IMR-90 (cell line): ENCODE data around the gene TXNDC8. TPM values are rescaled to one million over a fixed set of nuclear protein-coding genes. Genes with fewer than 3 reads are reported as not detected.

Experiments used
- ATAC-seq: fragments of 200-7000 bp; cut with Tn5 transposase; 2 replicates; pipeline ENCODE4 v1.9.1; 2020; ENCODE audit warnings: low read depth, mild to moderate bottlenecking, moderate library complexity
- BruUV-seq: library from RNA; stranded (reverse); fragments of 400-500 nt; replicated peaks from 2 replicates; lab custom pipeline; 2021; lab: Mats Ljungman, UMichigan
- CTCF ChIA-PET: fragments of 300-600 bp; formaldehyde crosslinking; extraction: SDS; loops from one replicate; lab custom pipeline; 2021; ENCODE audit warnings: antibody characterized with exemption; lab: Yijun Ruan, JAX
- POLR2A ChIA-PET: fragments of 300-600 bp; sonication (Branson Sonifier 250); formaldehyde crosslinking; loops from one replicate; lab custom pipeline; 2022; ENCODE audit warnings: antibody characterized with exemption; ENCODE audit not compliant: unreplicated experiment; lab: Charles Lee
- DNase-seq: peaks from one replicate; pipeline ENCODE4 v3.0.0; 2013
- H2AFZ ChIP-seq: replicated peaks from 2 replicates; pipeline ENCODE3; 2013; ENCODE audit warnings: low read length, mild to moderate bottlenecking; ENCODE audit not compliant: poor library complexity
- H2AK5ac ChIP-seq: 2 replicates; pipeline ENCODE4 v1.6.1; 2013; ENCODE audit warnings: low read depth, low read length, inconsistent platforms
- H2AK9ac ChIP-seq: replicated peaks from 2 replicates; pipeline ENCODE3; 2013; ENCODE audit warnings: mild to moderate bottlenecking, low read depth, low read length, moderate library complexity; ENCODE audit not compliant: poor library complexity
- H2BK120ac ChIP-seq: 2 replicates; pipeline ENCODE4 v1.6.1; 2013; ENCODE audit warnings: low read depth, low read length, inconsistent platforms
- H2BK15ac ChIP-seq: 3 replicates; pipeline ENCODE4 v1.6.1; 2013; ENCODE audit warnings: low read depth, low read length, inconsistent platforms
- H2BK20ac ChIP-seq: 2 replicates; pipeline ENCODE4 v1.6.1; 2013; ENCODE audit warnings: low read depth, mild to moderate bottlenecking, inconsistent platforms, low read length, moderate library complexity
- H2BK5ac ChIP-seq: 2 replicates; pipeline ENCODE4 v1.6.1; 2013; ENCODE audit warnings: mild to moderate bottlenecking, low read depth, low read length, inconsistent platforms; ENCODE audit not compliant: poor library complexity, severe bottlenecking
- H3K14ac ChIP-seq: replicated peaks from 2 replicates; pipeline ENCODE4 v1.6.1; 2013; ENCODE audit warnings: low read depth, low read length, inconsistent platforms
- H3K18ac ChIP-seq: 2 replicates; pipeline ENCODE4 v1.6.1; 2013; ENCODE audit warnings: low read depth, low read length, control low read depth
- H3K23ac ChIP-seq: 2 replicates; pipeline ENCODE4 v1.6.1; 2013; ENCODE audit warnings: low read depth, low read length, inconsistent platforms
- H3K27ac ChIP-seq: 2 replicates; pipeline ENCODE4 v1.5.1; 2013; ENCODE audit warnings: mild to moderate bottlenecking, control low read depth, low read length; ENCODE audit not compliant: insufficient read depth
- H3K27me3 ChIP-seq: 2 replicates; pipeline ENCODE4 v1.6.1; 2013; ENCODE audit warnings: low read length; ENCODE audit not compliant: control insufficient read depth, insufficient read depth
- H3K36me3 ChIP-seq: 2 replicates; pipeline ENCODE4 v1.6.1; 2013; ENCODE audit warnings: low read length, mixed read lengths; ENCODE audit not compliant: control insufficient read depth, insufficient read depth
- H3K4ac ChIP-seq: 2 replicates; pipeline ENCODE4 v1.6.1; 2013; ENCODE audit warnings: low read depth, low read length, inconsistent platforms
- H3K4me1 ChIP-seq: 2 replicates; pipeline ENCODE4 v1.6.1; 2013; ENCODE audit warnings: low read length, mixed read lengths; ENCODE audit not compliant: control insufficient read depth, insufficient read depth
- H3K4me2 ChIP-seq: 2 replicates; pipeline ENCODE4 v1.6.1; 2013; ENCODE audit warnings: low read depth, mild to moderate bottlenecking, control low read depth, low read length, moderate library complexity
- H3K4me3 ChIP-seq: 2 replicates; pipeline ENCODE4 v1.5.1; 2013; ENCODE audit warnings: low read depth, mild to moderate bottlenecking, control low read depth, low read length, moderate library complexity; ENCODE audit not compliant: insufficient read depth
- H3K56ac ChIP-seq: 2 replicates; pipeline ENCODE4 v1.6.1; 2013; ENCODE audit warnings: low read length, inconsistent platforms; ENCODE audit not compliant: insufficient read depth; ENCODE audit errors: extremely low read depth
- H3K79me1 ChIP-seq, 2 experiments: 2 replicates each; pipeline ENCODE4 v1.6.1; 2013; ENCODE audit warnings: low read length in 2 of 2, inconsistent platforms in 1 of 2, low read depth in 1 of 2
- H3K9ac ChIP-seq: 2 replicates; pipeline ENCODE4 v1.6.1; 2013; ENCODE audit warnings: low read depth, low read length, control low read depth
- H3K9me1 ChIP-seq: 2 replicates; pipeline ENCODE4 v1.6.1; 2013; ENCODE audit warnings: low read length, inconsistent platforms; ENCODE audit not compliant: insufficient read depth
- H3K9me3 ChIP-seq: 2 replicates; pipeline ENCODE4 v1.6.1; 2013; ENCODE audit warnings: low read length; ENCODE audit not compliant: control insufficient read depth, insufficient read depth
- H4K20me1 ChIP-seq: 2 replicates; pipeline ENCODE4 v1.6.1; 2013; ENCODE audit warnings: low read length, inconsistent platforms; ENCODE audit not compliant: insufficient read depth
- H4K5ac ChIP-seq: 2 replicates; pipeline ENCODE4 v1.6.1; 2013; ENCODE audit warnings: mild to moderate bottlenecking, low read depth, low read length, control low read depth
- H4K8ac ChIP-seq, 2 experiments: 2 replicates each; pipeline ENCODE4 v1.6.1; 2013; ENCODE audit warnings: low read depth in 2 of 2, low read length in 2 of 2, control low read depth in 1 of 2, inconsistent platforms in 1 of 2
- H4K91ac ChIP-seq: 2 replicates; pipeline ENCODE4 v1.6.1; 2013; ENCODE audit warnings: low read depth, low read length, inconsistent platforms; ENCODE audit not compliant: insufficient read depth
- BHLHE40 ChIP-seq: fragments of 150-350 bp; IDR thresholded peaks from 2 replicates; pipeline ENCODE4 v1.6.1; 2016; ENCODE audit warnings: mild to moderate bottlenecking, low read depth, low read length
- CEBPB ChIP-seq: IDR thresholded peaks from 2 replicates; pipeline ENCODE4 v1.6.1; 2012; ENCODE audit warnings: low read depth, low read length, improper control_type of control experiment
- CHD1 ChIP-seq: IDR thresholded peaks from 2 replicates; pipeline ENCODE4 v1.6.1; 2012; ENCODE audit warnings: low read depth, low read length, improper control_type of control experiment
- FOS ChIP-seq: fragments of 150-350 bp; IDR thresholded peaks from 2 replicates; pipeline ENCODE4 v1.6.1; 2016; ENCODE audit warnings: low read depth, low read length
- MAZ ChIP-seq: IDR thresholded peaks from 2 replicates; pipeline ENCODE4 v1.6.1; 2012; ENCODE audit warnings: low read depth, mild to moderate bottlenecking, low read length, improper control_type of control experiment, moderate library complexity, borderline replicate concordance
- MXI1 ChIP-seq: IDR thresholded peaks from 2 replicates; pipeline ENCODE4 v1.6.1; 2012; ENCODE audit warnings: low read depth, mild to moderate bottlenecking, low read length, moderate library complexity, borderline replicate concordance
- NFE2L2 ChIP-seq: fragments of 150-350 bp; IDR thresholded peaks from 2 replicates; pipeline ENCODE4 v1.6.1; 2016; ENCODE audit warnings: low read depth, mild to moderate bottlenecking, low read length
- POLR2A ChIP-seq: IDR thresholded peaks from 2 replicates; pipeline ENCODE4 v1.6.1; 2012; ENCODE audit warnings: mild to moderate bottlenecking, low read depth, low read length
- RAD21 ChIP-seq: IDR thresholded peaks from 2 replicates; pipeline ENCODE4 v1.6.1; 2012; ENCODE audit warnings: low read length, improper control_type of control experiment
- RFX5 ChIP-seq: IDR thresholded peaks from 2 replicates; pipeline ENCODE4 v1.8.0; 2012; ENCODE audit warnings: low read depth, mild to moderate bottlenecking, low read length, moderate library complexity
- SMC3 ChIP-seq: fragments of 150-350 bp; IDR thresholded peaks from 2 replicates; pipeline ENCODE4 v1.6.1; 2016; ENCODE audit warnings: low read depth, mild to moderate bottlenecking, antibody characterized with exemption, low read length, moderate library complexity
- WGBS, 2 experiments: methylation state at CpG; one replicate each; pipeline versions ENCODE4 v1.1.5 to v1.1.7; 2013; ENCODE audit warnings: missing lambda C conversion rate in 2 of 2; ENCODE audit not compliant: insufficient read length in 1 of 2; ENCODE audit errors: extremely low coverage in 2 of 2; 5-methylcytosine and 5-hydroxymethylcytosine counted together
- dilution Hi-C: fragments of 300-500 bp; cut with HindIII; formaldehyde crosslinking; loops from one replicate; pipeline ENCODE4 v1.14.3; 2018; ENCODE audit warnings: low sequenced_read_pairs; ENCODE audit not compliant: unreplicated experiment
- in situ Hi-C: fragments of 300-500 bp; cut with MboI; formaldehyde crosslinking; loops from 3 replicates; pipeline ENCODE4 v1.14.3; 2019; ENCODE audit warnings: low sequenced_read_pairs, inconsistent platforms, mixed read lengths
- intact Hi-C: fragments of 100-400 bp; cut with micrococcal nuclease; formaldehyde crosslinking; loops from 2 replicates; pipeline ENCODE4 v1.10.0; 2022
- polyA plus RNA-seq, 3 experiments: library from polyadenylated mRNA; depleted of rRNA; stranded (reverse); fragments of >200 nt; gene quantifications; 2 replicates each; pipeline ENCODE4 v1.2.3, GENCODE V29; 2012; ENCODE audit warnings: low replicate concordance in 1 of 3
- total RNA-seq: library from RNA; depleted of rRNA; stranded (reverse); fragments of >200 nt; gene quantifications from 2 replicates; pipeline ENCODE4 v1.2.3, GENCODE V29; 2012
- TF ChIP-seq, protein P1 (sequence below): fragments of 150-350 bp; IDR thresholded peaks from 2 replicates; pipeline ENCODE4 v1.6.1; 2017; ENCODE audit warnings: mild to moderate bottlenecking, antibody characterized with exemption, low read length, low read depth
- TF ChIP-seq, protein P2 (sequence below): fragments of 150-350 bp; IDR thresholded peaks from 2 replicates; pipeline ENCODE4 v1.6.1; 2016; ENCODE audit warnings: low read depth, mild to moderate bottlenecking, low read length, moderate library complexity, borderline replicate concordance

The TXNDC8 gene
- total and polyA plus RNA-seq, 2 of the 4 experiments (the other 2 are of a cell fraction): not detected

DNA sequence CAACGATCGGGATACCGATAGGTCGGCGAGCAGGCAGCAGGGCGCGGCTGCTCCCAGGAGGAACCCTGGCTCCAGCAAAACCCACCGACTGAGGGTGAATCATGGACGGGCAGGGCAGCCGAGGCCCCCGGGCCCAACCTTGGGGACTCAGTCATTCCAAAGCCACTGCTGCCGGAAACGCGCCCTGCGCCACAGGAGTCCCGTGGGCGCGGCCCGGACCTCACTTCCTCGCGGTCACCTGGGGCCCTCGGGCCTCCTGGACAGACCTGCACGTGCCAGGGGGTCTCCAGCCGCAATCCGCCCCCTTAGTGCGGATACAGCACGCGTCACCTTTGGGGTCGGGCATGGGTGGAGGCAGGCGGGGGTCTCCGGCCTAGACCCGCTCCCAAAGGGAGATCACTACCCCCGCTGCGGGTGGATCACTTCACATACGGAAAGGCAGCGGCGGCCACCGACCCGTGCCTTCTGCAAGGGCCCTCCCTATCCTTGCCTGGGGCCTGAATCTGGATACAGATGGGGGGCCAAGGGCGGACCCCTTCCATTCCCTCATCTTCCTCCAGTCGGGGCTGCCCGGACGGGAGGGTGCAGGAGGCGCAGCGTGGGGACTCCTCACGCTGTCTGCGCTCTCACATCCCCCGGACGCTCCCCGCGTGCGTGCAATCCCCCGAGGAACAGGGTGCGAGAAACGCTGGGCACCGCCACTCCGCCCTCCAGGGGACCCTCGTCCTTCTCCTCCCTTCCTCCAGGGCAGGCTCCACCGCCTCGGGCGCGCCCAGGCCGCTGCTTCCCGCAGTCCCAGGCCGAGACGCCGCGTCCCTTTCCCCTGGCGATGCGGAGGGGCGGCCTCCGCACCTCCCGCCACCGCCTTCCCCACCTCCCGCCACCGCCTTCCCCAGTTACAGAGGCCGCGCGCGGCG lies 81.9 kb downstream of the TXNDC8 start:
- peak overlapping the region; percentile 43; the same call in 1 of the 2 replicates for H4K5ac ChIP-seq
- in situ Hi-C loops (no loop called here), intact Hi-C loops (loop anchor here (5.0 to 10.0 kb wide), 6 partner anchors 97 to 367 kb away; partner anchors contain the start of gene SVEP1), dilution Hi-C loops (no loop called here)
- no peak overlapping the region for H2BK20ac ChIP-seq
- H2BK120ac ChIP-seq: peak overlapping the region; percentile 60; the same call in 1 of the 2 replicates
- DNase-seq: peak; percentile 47
- no peaks in the 10 kb centered on the region for H3K9me3 ChIP-seq
- no peaks in the 10 kb centered on the region for H3K36me3 ChIP-seq
- H3K79me1 ChIP-seq: peaks cover 7 to 48% of the 10 kb centered on the region in 2 experiments; a peak in 2 of 4 replicates
- H3K27ac ChIP-seq: peak overlapping the region; percentile 85
- H2AFZ ChIP-seq: peak overlapping the region; percentile 95
- H3K23ac ChIP-seq: peak overlapping the region; percentile 84
- WGBS, 2 experiments: 1% methylated on average over 24 of the region's 81 CpGs; no CpG with 5 or more reads in 1 of the 2 experiments
- H4K91ac ChIP-seq: peak overlapping the region; percentile 78
- no peak overlapping the region; the same call in 2 of the 3 replicates for H2BK15ac ChIP-seq
- peak overlapping the region; percentile 79 for H2AK5ac ChIP-seq
- peak overlapping the region; percentile 97 for H2AK9ac ChIP-seq
- peak overlapping the region; percentile 46; the same call in 1 of the 2 replicates for H3K18ac ChIP-seq
- peak; percentile 30 for ATAC-seq
- H4K8ac ChIP-seq: peak overlapping the region; percentile 72 to 89; a peak in 3 of 4 replicates
- peaks cover 6% of the 10 kb centered on the region; the same call in 1 of the 2 replicates for H3K9me1 ChIP-seq
- peak overlapping the region; percentile 84 for H3K4me2 ChIP-seq
- no peaks in the 10 kb centered on the region for H3K27me3 ChIP-seq
- H2BK5ac ChIP-seq: peak overlapping the region; percentile 88
- ChIA-PET CTCF (no interaction called here), POLR2A (interaction anchor here (0.6 to 0.8 kb wide), 4 partner anchors 202 to 1376 kb away, joined by 3 to 22 read pairs (median 10); partner anchors contain the start of gene DNAJC25)
- peak overlapping the region; percentile 84 for H3K14ac ChIP-seq
- peak overlapping the region; percentile 71 for H3K4me3 ChIP-seq
- peak overlapping the region; percentile 90 for H3K9ac ChIP-seq
- peak overlapping the region; percentile 62; the same call in 1 of the 2 replicates for H3K56ac ChIP-seq
- H4K20me1 ChIP-seq: peaks cover 48% of the 10 kb centered on the region
- H3K4me1 ChIP-seq: peaks cover 10% of the 10 kb centered on the region
- peak overlapping the region; percentile 82 for H3K4ac ChIP-seq
- no TSS peak for BruUV-seq
- TF ChIP-seq FOS (no peak), CEBPB (no peak), MAZ (no peak), RAD21 (no peak), SMC3 (no peak), NFE2L2 (no peak), POLR2A (no peak), CHD1 (0 out of 2 replicates have a peak, but pooled peaks have one; percentile 2), RFX5 (no peak), MXI1 (no peak; the same call in 1 of the 2 replicates), BHLHE40 (peak; percentile 77)
- TF ChIP-seq, protein P1, sequence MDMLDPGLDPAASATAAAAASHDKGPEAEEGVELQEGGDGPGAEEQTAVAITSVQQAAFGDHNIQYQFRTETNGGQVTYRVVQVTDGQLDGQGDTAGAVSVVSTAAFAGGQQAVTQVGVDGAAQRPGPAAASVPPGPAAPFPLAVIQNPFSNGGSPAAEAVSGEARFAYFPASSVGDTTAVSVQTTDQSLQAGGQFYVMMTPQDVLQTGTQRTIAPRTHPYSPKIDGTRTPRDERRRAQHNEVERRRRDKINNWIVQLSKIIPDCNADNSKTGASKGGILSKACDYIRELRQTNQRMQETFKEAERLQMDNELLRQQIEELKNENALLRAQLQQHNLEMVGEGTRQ: no peak
- TF ChIP-seq, protein P2, sequence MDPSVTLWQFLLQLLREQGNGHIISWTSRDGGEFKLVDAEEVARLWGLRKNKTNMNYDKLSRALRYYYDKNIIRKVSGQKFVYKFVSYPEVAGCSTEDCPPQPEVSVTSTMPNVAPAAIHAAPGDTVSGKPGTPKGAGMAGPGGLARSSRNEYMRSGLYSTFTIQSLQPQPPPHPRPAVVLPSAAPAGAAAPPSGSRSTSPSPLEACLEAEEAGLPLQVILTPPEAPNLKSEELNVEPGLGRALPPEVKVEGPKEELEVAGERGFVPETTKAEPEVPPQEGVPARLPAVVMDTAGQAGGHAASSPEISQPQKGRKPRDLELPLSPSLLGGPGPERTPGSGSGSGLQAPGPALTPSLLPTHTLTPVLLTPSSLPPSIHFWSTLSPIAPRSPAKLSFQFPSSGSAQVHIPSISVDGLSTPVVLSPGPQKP: no peak
